A549 (cell line): ENCODE measurements around the gene ACSM5. TPM values are rescaled to one million over a fixed set of nuclear protein-coding genes. Genes with fewer than 3 reads are reported as not detected.
"Not testable (repeated sequence)": the region's sequence is repeated elsewhere in the genome, so short reads cannot be mapped to it uniquely, and the experiment has no call there.

ENCODE experiments used
- ATAC-seq, 2 experiments: fragments of 200-7000 bp in 1 of 2; fragments of >200 bp in 1 of 2; cut with Nextera tagmentation in 1 of 2; cut with Tn5 transposase in 1 of 2; 3 replicates each; pipeline versions ENCODE4 v1.8.0 to v1.9.1; 2018 to 2020; ENCODE audit warnings: mild to moderate bottlenecking in 1 of 2, moderate library complexity in 1 of 2
- CTCF ChIA-PET: fragments of 300-600 bp; sonication (Branson Sonifier 250); formaldehyde crosslinking; extraction: SDS; loops from one replicate; lab custom pipeline; 2021; ENCODE audit warnings: antibody characterized with exemption, inconsistent platforms; lab: Yijun Ruan, JAX
- POLR2A ChIA-PET: fragments of 350-600 bp; formaldehyde crosslinking; extraction: SDS; loops from one replicate; lab custom pipeline; 2021; ENCODE audit warnings: antibody characterized with exemption, inconsistent platforms; lab: Yijun Ruan, JAX
- DNase-seq, 2 experiments: peaks; one replicate each; pipeline versions ENCODE4 v3.0.0 to v3.0.0-alpha.2; 2011 to 2016; ENCODE audit warnings: low read depth in 1 of 2, low spot score in 1 of 2
- FAIRE-seq: peaks from 2 replicates; lab custom pipeline; 2011; peaks lifted over from hg19 to GRCh38; lab: Jason Lieb, UNC
- H3K27ac ChIP-seq, 2 experiments: fragments of >200 bp; sonication (Bioruptor Twin); formaldehyde crosslinking; 3 replicates each; pipeline ENCODE4 v1.5.1; 2016 to 2017
- H3K4me1 ChIP-seq: fragments of >200 bp; sonication (Bioruptor Twin); formaldehyde crosslinking; 3 replicates; pipeline ENCODE4 v1.6.1; 2016
- H3K4me2 ChIP-seq: fragments of >200 bp; sonication (Bioruptor Twin); formaldehyde crosslinking; 3 replicates; pipeline ENCODE4 v1.6.1; 2016
- H3K4me3 ChIP-seq: fragments of >200 bp; sonication (Bioruptor Twin); formaldehyde crosslinking; 3 replicates; pipeline ENCODE4 v1.5.1; 2016
- H3K9me3 ChIP-seq: fragments of >200 bp; sonication (Bioruptor Twin); formaldehyde crosslinking; 3 replicates; pipeline ENCODE4 v1.6.1; 2016
- CHD2 ChIP-seq: fragments of 150-350 bp; IDR thresholded peaks from 2 replicates; pipeline ENCODE4 v1.6.1; 2014; ENCODE audit warnings: low read length; ENCODE audit not compliant: partially characterized antibody
- CTCF ChIP-seq: fragments of >200 bp; sonication (Bioruptor Twin); formaldehyde crosslinking; IDR thresholded peaks from 3 replicates; pipeline ENCODE4 v1.5.1; 2016
- EHF ChIP-seq: fragments of 250-450 bp; sonication (Bioruptor Pico); IDR thresholded peaks from 2 replicates; pipeline ENCODE4 v1.5.0; 2020; ENCODE audit warnings: mild to moderate bottlenecking
- FOSL2 ChIP-seq, 2 experiments: fragments of 450-650 bp in 1 of 2; fragments of >200 bp in 1 of 2; sonication (Bioruptor Twin) in 1 of 2; formaldehyde crosslinking; IDR thresholded peaks; 2 replicates each; pipeline versions ENCODE4 v1.5.0 to v1.6.1; 2016 to 2020; ENCODE audit warnings: mild to moderate bottlenecking in 1 of 2, moderate library complexity in 1 of 2
- HDAC2 ChIP-seq: fragments of 200-600 bp; sonication (generic); IDR thresholded peaks from 2 replicates; pipeline ENCODE4 v1.6.1; 2016
- REST ChIP-seq: fragments of 200-600 bp; sonication (generic); IDR thresholded peaks from 2 replicates; pipeline ENCODE4 v1.6.1; 2016; ENCODE audit warnings: antibody characterized with exemption, mild to moderate bottlenecking, moderate library complexity
- SMC3 ChIP-seq: fragments of >200 bp; sonication (Bioruptor Twin); formaldehyde crosslinking; IDR thresholded peaks from 3 replicates; pipeline ENCODE4 v1.6.1; 2018; ENCODE audit warnings: inconsistent platforms
- TFCP2L1 ChIP-seq: fragments of 250-450 bp; sonication (Bioruptor Pico); IDR thresholded peaks from 2 replicates; pipeline ENCODE4 v1.5.0; 2021; ENCODE audit warnings: mild to moderate bottlenecking
- WGBS: methylation state at CpG from one replicate; pipeline ENCODE4 v1.1.6; 2017; ENCODE audit errors: missing lambda C conversion rate; 5-methylcytosine and 5-hydroxymethylcytosine counted together
- polyA plus RNA-seq, 4 experiments: library from polyadenylated mRNA; depleted of rRNA in 3 of 4; stranded (reverse); fragments of >200 nt; fragmentation: RNase III in 1 of 4; extraction: RNeasy Plus Mini Kit Qiagen cat#74134 plus additional on column Dnase treatment in 1 of 4; gene quantifications; 2 replicates in 3 of 4; 3 replicates in 1 of 4; pipeline ENCODE4 v1.2.3, GENCODE V29; 2011 to 2017
- TF ChIP-seq, protein P1 (sequence below): IDR thresholded peaks from 2 replicates; pipeline ENCODE4 v1.6.1; 2012
- TF ChIP-seq, protein P2 (sequence below): fragments of 150-350 bp; IDR thresholded peaks from 2 replicates; pipeline ENCODE4 v1.6.1; 2014; ENCODE audit warnings: low read depth, mild to moderate bottlenecking, low read length

Gene ACSM5
- polyA plus RNA-seq, 2 of the 4 experiments (the other 2 are of a cell fraction) = not detected

- CTCF ChIA-PET, DNase-seq, H3K4me1 ChIP-seq, POLR2A ChIA-PET, FAIRE-seq, H3K9me3 ChIP-seq, ATAC-seq, H3K27ac ChIP-seq, H3K4me2 ChIP-seq, H3K4me3 ChIP-seq: not testable (repeated sequence)
- peak; percentile 61; the same call in 1 of the 2 replicates for TF ChIP-seq REST
These were observed 59.6 kb downstream of the ACSM5 start for GRCh38 chr16:20468954-20469353.

- H3K27ac ChIP-seq, DNase-seq, H3K4me1 ChIP-seq, ATAC-seq, H3K9me3 ChIP-seq, FAIRE-seq, CTCF ChIA-PET, H3K4me3 ChIP-seq, POLR2A ChIA-PET, H3K4me2 ChIP-seq: not testable (repeated sequence)
- WGBS = 21% methylated on average over 2 of the region's 2 CpGs
These were observed 60.6 kb downstream of the ACSM5 start for GRCh38 chr16:20469930-20470329.

GRCh38 chr16:20470732-20471131 is 61.4 kb downstream of the ACSM5 start:
- not testable (repeated sequence) for FAIRE-seq, ATAC-seq

DNA sequence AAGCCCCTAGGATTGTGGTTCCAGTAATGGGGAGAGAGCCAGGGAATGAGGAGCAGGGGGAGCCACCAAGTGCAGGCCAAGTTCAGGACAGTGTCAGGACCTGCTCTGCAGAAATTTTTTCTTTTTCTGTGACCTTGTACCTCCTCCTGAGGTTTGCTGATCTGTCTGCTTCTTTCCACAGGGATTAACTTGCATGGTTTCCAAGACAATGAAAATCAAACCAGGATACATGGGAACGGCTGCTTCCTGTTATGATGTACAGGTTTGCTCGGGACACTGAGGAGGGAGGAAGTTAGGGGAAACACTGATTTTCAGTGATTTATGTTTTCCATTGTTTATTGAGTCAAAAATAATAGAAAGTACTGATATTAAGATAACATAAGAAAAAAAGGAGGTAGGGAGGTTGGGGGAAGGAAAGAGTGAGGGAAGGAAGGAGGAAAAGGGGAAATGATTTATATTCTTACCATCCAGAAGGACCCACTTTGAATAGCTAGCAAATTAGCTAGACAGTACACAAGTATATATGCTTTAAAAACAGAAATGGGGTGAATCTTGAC is 67.9 kb downstream of the ACSM5 start:
- ATAC-seq, H3K9me3 ChIP-seq, DNase-seq, CTCF ChIA-PET, H3K27ac ChIP-seq, H3K4me2 ChIP-seq, FAIRE-seq, H3K4me3 ChIP-seq, H3K4me1 ChIP-seq, POLR2A ChIA-PET: not testable (repeated sequence)
- 11% methylated on average over 2 of the region's 2 CpGs for WGBS

More at GRCh38 chr16:20470732-20471131, 61.4 kb downstream of the ACSM5 start:
- H3K4me3 ChIP-seq, H3K4me1 ChIP-seq, DNase-seq, H3K27ac ChIP-seq, H3K9me3 ChIP-seq, POLR2A ChIA-PET, CTCF ChIA-PET, H3K4me2 ChIP-seq: not testable (repeated sequence)
- 19% methylated on average over 1 of the region's 1 CpG for whole genome bisulfite sequencing

GRCh38 chr16:20483989-20484388 is 74.7 kb downstream of the ACSM5 start:
- H3K27ac ChIP-seq, POLR2A ChIA-PET, H3K9me3 ChIP-seq, ATAC-seq, H3K4me2 ChIP-seq, FAIRE-seq, H3K4me1 ChIP-seq, H3K4me3 ChIP-seq, DNase-seq: not testable (repeated sequence)
- 20% methylated on average over 1 of the region's 1 CpG for WGBS
- CTCF ChIA-PET = interaction anchor here (1.6 kb wide), 1 partner anchor 21 kb away, joined by 5 read pairs; no protein-coding TSS in a partner anchor

- ChIA-PET CTCF (no interaction called here), POLR2A (no interaction called here)
- TF ChIP-seq CHD2 (no peak), EHF (CRISPR knock-in tag) (no peak), HDAC2 (no peak), SMC3 (no peak), TFCP2L1 (CRISPR knock-in tag) (no peak), CTCF (no peak), FOSL2 (IDR thresholded peaks at IDR 0.05) (no peak), FOSL2 (CRISPR knock-in tag; IDR thresholded peaks at IDR 0.05) (no peak)
- TF ChIP-seq, protein P1, sequence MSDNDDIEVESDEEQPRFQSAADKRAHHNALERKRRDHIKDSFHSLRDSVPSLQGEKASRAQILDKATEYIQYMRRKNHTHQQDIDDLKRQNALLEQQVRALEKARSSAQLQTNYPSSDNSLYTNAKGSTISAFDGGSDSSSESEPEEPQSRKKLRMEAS = no peak
- TF ChIP-seq, protein P2, sequence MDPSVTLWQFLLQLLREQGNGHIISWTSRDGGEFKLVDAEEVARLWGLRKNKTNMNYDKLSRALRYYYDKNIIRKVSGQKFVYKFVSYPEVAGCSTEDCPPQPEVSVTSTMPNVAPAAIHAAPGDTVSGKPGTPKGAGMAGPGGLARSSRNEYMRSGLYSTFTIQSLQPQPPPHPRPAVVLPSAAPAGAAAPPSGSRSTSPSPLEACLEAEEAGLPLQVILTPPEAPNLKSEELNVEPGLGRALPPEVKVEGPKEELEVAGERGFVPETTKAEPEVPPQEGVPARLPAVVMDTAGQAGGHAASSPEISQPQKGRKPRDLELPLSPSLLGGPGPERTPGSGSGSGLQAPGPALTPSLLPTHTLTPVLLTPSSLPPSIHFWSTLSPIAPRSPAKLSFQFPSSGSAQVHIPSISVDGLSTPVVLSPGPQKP = no peak
- no peak overlapping the region for H3K4me3 ChIP-seq
- no peak overlapping the region for H3K4me2 ChIP-seq
- H3K9me3 ChIP-seq = no peaks in the 10 kb centered on the region
- DNase-seq (no peak), FAIRE-seq (no peak), ATAC-seq (no peak)
- WGBS = 0% methylated on average over 1 of the region's 1 CpG
- H3K4me1 ChIP-seq = no peaks in the 10 kb centered on the region
- H3K27ac ChIP-seq = no peak overlapping the region
These were observed 75.4 kb downstream of the ACSM5 start for GRCh38 chr16:20484726-20485125.
